HG02884 (cell line): ENCODE data around the gene KCNIP4.

ENCODE experiments used
- ATAC-seq: cut with Tn5 transposase; IDR thresholded peaks from one replicate; pipeline ENCODE4 v1.9.1; 2021; ENCODE audit warnings: mild to moderate bottlenecking, moderate library complexity; ENCODE audit not compliant: unreplicated experiment

Gene KCNIP4

GRCh38 chr4:21102667-21103066 is 845.9 kb downstream of the KCNIP4 start:
- no peak for ATAC-seq

- ATAC-seq = no peak
These were observed 850.7 kb downstream of the KCNIP4 start for GRCh38 chr4:21097865-21098264.

- no peak for ATAC-seq
These were observed 851.5 kb downstream of the KCNIP4 start for GRCh38 chr4:21097026-21097425.

GRCh38 chr4:21092531-21092930 is 856.0 kb downstream of the KCNIP4 start:
- ATAC-seq = no peak

- ATAC-seq = no peak
These were observed 858.4 kb downstream of the KCNIP4 start for GRCh38 chr4:21090094-21090666.

GRCh38 chr4:21083413-21083812 is 865.2 kb downstream of the KCNIP4 start:
- ATAC-seq = no peak

GRCh38 chr4:21077967-21078366 is 870.6 kb downstream of the KCNIP4 start:
- ATAC-seq = no peak

GRCh38 chr4:21067351-21067750 is 881.2 kb downstream of the KCNIP4 start:
- ATAC-seq = no peak

- no peak for ATAC-seq
These were observed 886.7 kb downstream of the KCNIP4 start for GRCh38 chr4:21061902-21062301.

- no peak for ATAC-seq
These were observed 902.4 kb downstream of the KCNIP4 start for GRCh38 chr4:21046141-21046540.

- no peak for ATAC-seq
These were observed 903.5 kb downstream of the KCNIP4 start for GRCh38 chr4:21045119-21045518.

GRCh38 chr4:21041708-21042107 is 906.9 kb downstream of the KCNIP4 start:
- ATAC-seq = no peak

- no peak for ATAC-seq
These were observed 913.8 kb downstream of the KCNIP4 start for GRCh38 chr4:21034728-21035127.

- ATAC-seq = no peak
These were observed 916.4 kb downstream of the KCNIP4 start for GRCh38 chr4:21032089-21032645.

GRCh38 chr4:21018817-21019216 is 929.8 kb downstream of the KCNIP4 start:
- no peak for ATAC-seq

- ATAC-seq = no peak
These were observed 935.1 kb downstream of the KCNIP4 start for GRCh38 chr4:21013501-21013900.

- ATAC-seq = no peak
These were observed 935.7 kb downstream of the KCNIP4 start for GRCh38 chr4:21012851-21013331.

- ATAC-seq = no peak
These were observed 937.5 kb downstream of the KCNIP4 start for GRCh38 chr4:21011106-21011505.

- ATAC-seq = no peak
These were observed 938.6 kb downstream of the KCNIP4 start for GRCh38 chr4:21009956-21010355.

GRCh38 chr4:21005647-21006046 is 942.9 kb downstream of the KCNIP4 start:
- ATAC-seq = no peak

- ATAC-seq = no peak
These were observed 945.6 kb downstream of the KCNIP4 start for GRCh38 chr4:21002976-21003375.

- ATAC-seq = no peak
These were observed 946.3 kb downstream of the KCNIP4 start for GRCh38 chr4:21002286-21002685.

GRCh38 chr4:21001490-21001889 is 947.1 kb downstream of the KCNIP4 start:
- ATAC-seq = no peak
